Activated naive CD8-positive, alpha-beta T cell treated with anti-CD3 and anti-CD28 coated beads, Interleukin-2, amount 10 ng/mL, durations not matched to agents 7 days and 5 days (primary cell): ENCODE results near the gene PPP1R26. TPM values are rescaled to one million over a fixed set of nuclear protein-coding genes. Genes with fewer than 3 reads are reported as not detected.
A peak's percentile ranks its signal among the peaks of the same experiment; 100 is the strongest.

Source experiments
- ATAC-seq: fragments of 150-1000 bp; cut with Tn5 transposase; one replicate; pipeline ENCODE4 v1.10.0; 2021; ENCODE audit warnings: low read depth, moderate library complexity
- POLR2A ChIA-PET: fragments of 350-600 bp; sonication (Branson Sonifier 250); formaldehyde crosslinking; loops from one replicate; lab custom pipeline; 2021; ENCODE audit warnings: antibody characterized with exemption; lab: Charles Lee
- DNase-seq: peaks from one replicate; pipeline ENCODE4 v3.0.0; 2021
- H3K27ac Mint-ChIP-seq: one replicate; pipeline ENCODE4 v1.8.0; 2022; ENCODE audit warnings: mild to moderate bottlenecking, mixed read lengths
- H3K27me3 Mint-ChIP-seq: one replicate; pipeline ENCODE4 v1.8.0; 2022; ENCODE audit warnings: mild to moderate bottlenecking, moderate library complexity, mixed read lengths
- H3K36me3 Mint-ChIP-seq: one replicate; pipeline ENCODE4 v1.8.0; 2021; ENCODE audit warnings: mild to moderate bottlenecking, mixed read lengths
- H3K4me1 Mint-ChIP-seq: one replicate; pipeline ENCODE4 v1.8.0; 2021; ENCODE audit warnings: mixed read lengths
- H3K4me3 Mint-ChIP-seq: one replicate; pipeline ENCODE4 v1.8.0; 2022; ENCODE audit warnings: mild to moderate bottlenecking, moderate library complexity, mixed read lengths
- H3K9me3 Mint-ChIP-seq: one replicate; pipeline ENCODE4 v1.8.0; 2021; ENCODE audit warnings: mixed read lengths
- total RNA-seq, 2 experiments: library from RNA; stranded (reverse); gene quantifications; one replicate each; pipeline ENCODE4 v1.2.3, GENCODE V29; 2021

Gene PPP1R26
- total RNA-seq, 2 experiments from 2014 or later: 0.17 to 0.28 TPM

GRCh38 chr9:135476561-135477355, 2.8 kb upstream of the PPP1R26 start:
- no peak for ATAC-seq
- no peak for DNase-seq
- Mint-ChIP-seq H3K4me1 (no peaks in the 10 kb centered on the region), H3K4me3 (no peak overlapping the region), H3K36me3 (no peaks in the 10 kb centered on the region), H3K9me3 (no peaks in the 10 kb centered on the region), H3K27me3 (peaks cover 30% of the 10 kb centered on the region), H3K27ac (no peak overlapping the region)
- POLR2A ChIA-PET: no interaction called here

GRCh38 chr9:135478191-135478590, 1.4 kb upstream of the PPP1R26 start:
- ATAC-seq (no peak), DNase-seq (no peak)
- peaks cover 41% of the 10 kb centered on the region for H3K27me3 Mint-ChIP-seq
- H3K27ac Mint-ChIP-seq: no peak overlapping the region
- H3K4me3 Mint-ChIP-seq: no peak overlapping the region
- H3K4me1 Mint-ChIP-seq: no peaks in the 10 kb centered on the region
- POLR2A ChIA-PET: no interaction called here
- H3K36me3 Mint-ChIP-seq: no peaks in the 10 kb centered on the region
- H3K9me3 Mint-ChIP-seq: no peaks in the 10 kb centered on the region

- no peaks in the 10 kb centered on the region for H3K9me3 Mint-ChIP-seq
- no peak overlapping the region for H3K27ac Mint-ChIP-seq
- H3K36me3 Mint-ChIP-seq: no peaks in the 10 kb centered on the region
- no peak for DNase-seq
- H3K4me1 Mint-ChIP-seq: no peaks in the 10 kb centered on the region
- peak overlapping the region; percentile 72 for H3K4me3 Mint-ChIP-seq
- POLR2A ChIA-PET: no interaction called here
- peaks cover 40% of the 10 kb centered on the region for H3K27me3 Mint-ChIP-seq
- ATAC-seq: peak; percentile 17
These were observed 633 bp upstream of the PPP1R26 start for GRCh38 chr9:135478829-135479468.

GRCh38 chr9:135480071-135480939, 723 bp downstream of the PPP1R26 start:
- ATAC-seq: peak; percentile 20
- Mint-ChIP-seq H3K9me3 (no peaks in the 10 kb centered on the region), H3K4me3 (no peak overlapping the region), H3K36me3 (no peaks in the 10 kb centered on the region), H3K27ac (no peak overlapping the region), H3K4me1 (no peaks in the 10 kb centered on the region), H3K27me3 (peaks cover 40% of the 10 kb centered on the region)
- DNase-seq: no peak
- POLR2A ChIA-PET: no interaction called here

GRCh38 chr9:135480940-135481310, 1.3 kb downstream of the PPP1R26 start:
- POLR2A ChIA-PET: no interaction called here

GRCh38 chr9:135482015-135482754, 2.6 kb downstream of the PPP1R26 start:
- POLR2A ChIA-PET: no interaction called here
- Mint-ChIP-seq H3K27ac (no peak overlapping the region), H3K4me1 (no peaks in the 10 kb centered on the region), H3K9me3 (no peaks in the 10 kb centered on the region), H3K4me3 (no peak overlapping the region), H3K27me3 (peaks cover 40% of the 10 kb centered on the region), H3K36me3 (no peaks in the 10 kb centered on the region)
- DNase-seq: no peak
- ATAC-seq: no peak

More at GRCh38 chr9:135480940-135481310, 1.3 kb downstream of the PPP1R26 start:
- Mint-ChIP-seq H3K4me3 (no peak overlapping the region), H3K36me3 (no peaks in the 10 kb centered on the region), H3K27me3 (peaks cover 40% of the 10 kb centered on the region), H3K4me1 (no peaks in the 10 kb centered on the region), H3K27ac (no peak overlapping the region), H3K9me3 (no peaks in the 10 kb centered on the region)
- ATAC-seq: no peak
- no peak for DNase-seq

- Mint-ChIP-seq H3K27me3 (peaks cover 27% of the 10 kb centered on the region), H3K27ac (no peak overlapping the region), H3K4me1 (no peaks in the 10 kb centered on the region), H3K9me3 (no peaks in the 10 kb centered on the region), H3K36me3 (no peaks in the 10 kb centered on the region), H3K4me3 (no peak overlapping the region)
- POLR2A ChIA-PET: no interaction called here
- ATAC-seq: no peak
- no peak for DNase-seq
These were observed 5.1 kb downstream of the PPP1R26 start for GRCh38 chr9:135484460-135485277.

- Mint-ChIP-seq H3K27me3 (peaks cover 27% of the 10 kb centered on the region), H3K4me1 (no peaks in the 10 kb centered on the region), H3K4me3 (no peak overlapping the region), H3K27ac (no peak overlapping the region), H3K9me3 (no peaks in the 10 kb centered on the region), H3K36me3 (no peaks in the 10 kb centered on the region)
- no peak for DNase-seq
- POLR2A ChIA-PET: no interaction called here
- no peak for ATAC-seq
These were observed 5.8 kb downstream of the PPP1R26 start for GRCh38 chr9:135485385-135485784.

GRCh38 chr9:135485832-135486231, 6.2 kb downstream of the PPP1R26 start:
- H3K36me3 Mint-ChIP-seq: no peaks in the 10 kb centered on the region
- peaks cover 24% of the 10 kb centered on the region for H3K27me3 Mint-ChIP-seq
- no peak overlapping the region for H3K27ac Mint-ChIP-seq
- ATAC-seq (no peak), DNase-seq (no peak)
- no peaks in the 10 kb centered on the region for H3K4me1 Mint-ChIP-seq
- no peaks in the 10 kb centered on the region for H3K9me3 Mint-ChIP-seq
- POLR2A ChIA-PET: no interaction called here
- H3K4me3 Mint-ChIP-seq: no peak overlapping the region

- no peaks in the 10 kb centered on the region for H3K36me3 Mint-ChIP-seq
- no peak for ATAC-seq
- no peaks in the 10 kb centered on the region for H3K4me1 Mint-ChIP-seq
- H3K9me3 Mint-ChIP-seq: no peaks in the 10 kb centered on the region
- H3K27ac Mint-ChIP-seq: no peak overlapping the region
- POLR2A ChIA-PET: no interaction called here
- no peak overlapping the region for H3K4me3 Mint-ChIP-seq
- DNase-seq: no peak
- H3K27me3 Mint-ChIP-seq: peaks cover 17% of the 10 kb centered on the region
These were observed 6.9 kb downstream of the PPP1R26 start for GRCh38 chr9:135486267-135487065.

- Mint-ChIP-seq H3K4me1 (no peaks in the 10 kb centered on the region), H3K27me3 (peaks cover 8% of the 10 kb centered on the region), H3K27ac (no peak overlapping the region), H3K36me3 (no peaks in the 10 kb centered on the region), H3K4me3 (no peak overlapping the region), H3K9me3 (no peaks in the 10 kb centered on the region)
- POLR2A ChIA-PET: no interaction called here
- ATAC-seq: no peak
- DNase-seq: no peak
These were observed 7.9 kb downstream of the PPP1R26 start for GRCh38 chr9:135487281-135488012.
